ENCODE results near the gene EVC.

DNA sequence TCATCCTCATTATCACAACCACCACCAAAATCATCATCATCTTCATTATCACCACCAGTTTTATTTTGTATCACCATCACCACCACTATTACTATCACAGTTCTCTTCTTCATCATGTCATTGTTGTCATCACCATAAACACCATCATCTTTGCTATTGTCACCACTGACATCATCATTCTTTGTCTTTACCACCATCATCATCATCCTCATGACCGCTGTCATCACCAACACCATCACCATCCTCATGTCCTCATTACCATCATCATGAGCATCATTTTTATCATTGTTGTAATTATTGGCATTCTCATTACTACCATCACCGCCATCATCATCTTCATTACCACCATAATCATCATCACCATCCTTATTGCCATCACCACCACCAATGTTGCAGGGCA lies 31.4 kb downstream of the EVC start:
- no peak for TF ChIP-seq POLR2A (IDR thresholded peaks at IDR 0.05)
- TF ChIP-seq CTCF (IDR thresholded peaks at IDR 0.05), result no peak
